ENCODE measurements around the gene RAP1B.

- TF ChIP-seq POLR2AphosphoS5 (IDR thresholded peaks at IDR 0.05; ENCODE audit: low read depth, low read length) (no peak), TAF1 (IDR thresholded peaks at IDR 0.05; ENCODE audit: borderline replicate concordance, insufficient read depth, low read length) (no peak), FOXP2 (optimal IDR thresholded peaks at IDR 0.05; ENCODE audit: borderline replicate concordance, extremely low read depth, extremely low read length, insufficient read depth) (no peak)
Measured at GRCh38 chr12:68578765-68579164, 31.9 kb upstream of the RAP1B start.
